ENCODE measurements around the gene DYNC2I2.
"Not testable (repeated sequence)": the region's sequence is repeated elsewhere in the genome, so short reads cannot be mapped to it uniquely, and the experiment has no call there.

DYNC2I2 gene

GRCh38 chr9:128685636-128686489 lies 29.2 kb upstream of the DYNC2I2 start:
- DNase-seq, result peak; percentile 30 to 43

- DNase-seq, result peak; percentile 66 to 67
Observed at GRCh38 chr9:128684325-128685199, 27.9 kb upstream of the DYNC2I2 start.

GRCh38 chr9:128684065-128684324 lies 27.3 kb upstream of the DYNC2I2 start:
- no peak for DNase-seq

- peak in 1 of 2 experiments; percentile 25 for DNase-seq
Observed at GRCh38 chr9:128683340-128684064, 26.9 kb upstream of the DYNC2I2 start.

- no peak for DNase-seq
Observed at GRCh38 chr9:128677794-128678193, 21.1 kb upstream of the DYNC2I2 start.

GRCh38 chr9:128675382-128675781 lies 18.7 kb upstream of the DYNC2I2 start:
- DNase-seq, result no peak

- DNase-seq, result no peak
Observed at GRCh38 chr9:128669786-128670185, 13.1 kb upstream of the DYNC2I2 start.

- DNase-seq, result not testable (repeated sequence)
Observed at GRCh38 chr9:128666481-128666941, 9.9 kb upstream of the DYNC2I2 start.

GRCh38 chr9:128657796-128658195 lies 1.1 kb upstream of the DYNC2I2 start:
- DNase-seq, result no peak

- no peak for DNase-seq
Observed at GRCh38 chr9:128657344-128657704, 677 bp upstream of the DYNC2I2 start.

- DNase-seq, result no peak
Observed at GRCh38 chr9:128654481-128654880, 2.2 kb downstream of the DYNC2I2 start.

- DNase-seq, result no peak
Observed at GRCh38 chr9:128653908-128654307, 2.7 kb downstream of the DYNC2I2 start.

GRCh38 chr9:128651798-128652197 lies 4.8 kb downstream of the DYNC2I2 start:
- DNase-seq, result no peak

GRCh38 chr9:128648206-128648605 lies 8.4 kb downstream of the DYNC2I2 start:
- peak; percentile 63 to 65 for DNase-seq

GRCh38 chr9:128643519-128644300 lies 12.9 kb downstream of the DYNC2I2 start:
- DNase-seq, result no peak

- DNase-seq, result no peak
Observed at GRCh38 chr9:128642675-128643245, 13.9 kb downstream of the DYNC2I2 start.

GRCh38 chr9:128640603-128641002 lies 16.0 kb downstream of the DYNC2I2 start:
- no peak for DNase-seq

GRCh38 chr9:128638580-128638979 lies 18.1 kb downstream of the DYNC2I2 start:
- no peak for DNase-seq

- no peak for DNase-seq
Observed at GRCh38 chr9:128637656-128638055, 19.0 kb downstream of the DYNC2I2 start.

GRCh38 chr9:128636556-128637530 lies 19.8 kb downstream of the DYNC2I2 start:
- no peak for DNase-seq

GRCh38 chr9:128636024-128636390 lies 20.6 kb downstream of the DYNC2I2 start:
- DNase-seq, result no peak
